HCT116 (cell line): ENCODE measurements around the gene EPS8. TPM values are rescaled to one million over a fixed set of nuclear protein-coding genes. Genes with fewer than 3 reads are reported as not detected.

ENCODE experiments used
- ATAC-seq: fragments of 200-7000 bp; cut with Tn5 transposase; 2 replicates; pipeline ENCODE4 v1.9.1; 2020; ENCODE audit warnings: mild to moderate bottlenecking, moderate library complexity
- BruUV-seq: library from RNA; stranded (reverse); fragments of 400-500 nt; replicated peaks from 2 replicates; lab custom pipeline; 2021; lab: Mats Ljungman, UMichigan
- CTCF ChIA-PET: fragments of 300-600 bp; sonication (Branson Sonifier 250); formaldehyde crosslinking; loops from one replicate; lab custom pipeline; 2021; ENCODE audit warnings: antibody characterized with exemption; lab: Charles Lee
- POLR2A ChIA-PET: fragments of 300-600, 350-600 bp; sonication (Branson Sonifier 250); formaldehyde crosslinking; loops from one replicate; lab custom pipeline; 2021; ENCODE audit warnings: antibody characterized with exemption; lab: Charles Lee
- RAD21 ChIA-PET, 2 experiments: fragments of 300-600 bp; sonication (Branson Sonifier 250); formaldehyde crosslinking; loops; one replicate each; lab custom pipeline; 2023; ENCODE audit warnings: low total read pairs in 2 of 2; ENCODE audit not compliant: uncharacterized antibody in 2 of 2, unreplicated experiment in 2 of 2, low non-redundant PET in 1 of 2; lab: Charles Lee
- DNase-seq: peaks from one replicate; pipeline ENCODE4 v3.0.0-alpha.2; 2010; ENCODE audit warnings: low read depth, low spot score
- H2AFZ ChIP-seq: fragments of 200-600 bp; shearing (Covaris generic), sonication (generic); 2 replicates; pipeline ENCODE4 v1.6.1; 2017; ENCODE audit warnings: low read depth, mixed run types, mixed read lengths, antibody characterized with exemption, low read length; ENCODE audit not compliant: poor library complexity, severe bottlenecking
- H3K27ac ChIP-seq: 2 replicates; pipeline ENCODE4 v1.5.1; 2012; ENCODE audit warnings: low read depth, low read length
- H3K27me3 ChIP-seq: fragments of 200-600 bp; sonication (generic); 2 replicates; pipeline ENCODE4 v1.6.1; 2016; ENCODE audit warnings: mixed run types, low read length, mixed read lengths; ENCODE audit not compliant: insufficient read depth
- H3K36me3 ChIP-seq, 2 experiments: fragments of 200-500 bp in 1 of 2; fragments of 200-600 bp in 1 of 2; sonication (Bioruptor generic) in 1 of 2; sonication (generic) in 1 of 2; 2 replicates each; pipeline versions ENCODE4 v1.5.1 to v1.6.1; 2014 to 2016; ENCODE audit warnings: low read length in 2 of 2, inconsistent platforms in 1 of 2, mixed read lengths in 1 of 2, mixed run types in 1 of 2; ENCODE audit not compliant: insufficient read depth in 2 of 2, control insufficient read depth in 1 of 2
- H3K4me1 ChIP-seq, 2 experiments: fragments of 200-600 bp in 1 of 2; sonication (generic) in 1 of 2; 2 replicates each; pipeline versions ENCODE4 v1.5.1 to v1.6.1; 2012 to 2017; ENCODE audit warnings: low read length in 2 of 2, inconsistent platforms in 1 of 2, mild to moderate bottlenecking in 1 of 2, mixed read lengths in 1 of 2, mixed run types in 1 of 2, moderate library complexity in 1 of 2; ENCODE audit not compliant: insufficient read depth in 2 of 2, control insufficient read depth in 1 of 2
- H3K4me2 ChIP-seq: fragments of 200-600 bp; sonication (generic); 2 replicates; pipeline ENCODE4 v1.6.1; 2017; ENCODE audit warnings: mixed run types, low read length, mixed read lengths
- H3K4me3 ChIP-seq, 2 experiments: fragments of 200-600 bp in 1 of 2; sonication (generic) in 1 of 2; replicated peaks in 1 of 2; 2 replicates each; pipeline ENCODE4 v1.5.1; 2011 to 2016; ENCODE audit warnings: low read length in 2 of 2, control low read depth in 1 of 2, low read depth in 1 of 2, mild to moderate bottlenecking in 1 of 2, mixed read lengths in 1 of 2, mixed run types in 1 of 2
- H3K79me2 ChIP-seq: fragments of 200-600 bp; sonication (generic); 2 replicates; pipeline ENCODE4 v1.6.1; 2017; ENCODE audit warnings: mild to moderate bottlenecking, mixed run types, low read length, moderate library complexity, mixed read lengths; ENCODE audit not compliant: insufficient read depth
- H3K9ac ChIP-seq: fragments of 200-600 bp; sonication (generic); 2 replicates; pipeline ENCODE4 v1.6.1; 2016; ENCODE audit warnings: low read length, mixed read lengths
- H3K9me2 ChIP-seq: fragments of 200-600 bp; sonication (generic), shearing (Covaris generic); 2 replicates; pipeline ENCODE4 v1.6.1; 2017; ENCODE audit warnings: mixed run types, mild to moderate bottlenecking, moderate library complexity; ENCODE audit not compliant: insufficient read depth
- H3K9me3 ChIP-seq, 2 experiments: fragments of 200-500 bp in 1 of 2; fragments of 200-600 bp in 1 of 2; sonication (Bioruptor generic) in 1 of 2; sonication (generic) in 1 of 2; 2 replicates each; pipeline ENCODE4 v1.6.1; 2014 to 2017; ENCODE audit warnings: low read length in 2 of 2, mixed read lengths in 2 of 2, inconsistent platforms in 1 of 2, low read depth in 1 of 2, mild to moderate bottlenecking in 1 of 2, mixed run types in 1 of 2, moderate library complexity in 1 of 2; ENCODE audit not compliant: control insufficient read depth in 1 of 2, insufficient read depth in 1 of 2
- H4K20me1 ChIP-seq: fragments of 200-600 bp; sonication (generic), shearing (Covaris generic); 2 replicates; pipeline ENCODE4 v1.6.1; 2017; ENCODE audit warnings: mixed run types, mild to moderate bottlenecking, moderate library complexity; ENCODE audit not compliant: insufficient read depth
- CTCF ChIP-seq, 3 experiments: fragments of 200-600 bp in 1 of 3; sonication (generic) in 1 of 3; IDR thresholded peaks in 2 of 3; conservative IDR thresholded peaks in 1 of 3; 2 replicates each; pipeline ENCODE4 v1.5.1; 2012 to 2017; ENCODE audit warnings: low read depth in 2 of 3, low read length in 2 of 3, antibody characterized with exemption in 1 of 3, borderline replicate concordance in 1 of 3, control low read depth in 1 of 3, mild to moderate bottlenecking in 1 of 3, mixed read lengths in 1 of 3, mixed run types in 1 of 3, moderate library complexity in 1 of 3; ENCODE audit not compliant: insufficient read depth in 1 of 3
- ELF1 ChIP-seq: IDR thresholded peaks from 2 replicates; pipeline ENCODE4 v1.6.1; 2012; ENCODE audit warnings: low read depth, borderline replicate concordance
- FOSL1 ChIP-seq: IDR thresholded peaks from 2 replicates; pipeline ENCODE4 v1.6.1; 2012; ENCODE audit warnings: low read depth
- JUND ChIP-seq: IDR thresholded peaks from 2 replicates; pipeline ENCODE4 v1.6.1; 2012
- REST ChIP-seq: IDR thresholded peaks from 2 replicates; pipeline ENCODE4 v1.6.1; 2012; ENCODE audit warnings: low read depth
- SP1 ChIP-seq: IDR thresholded peaks from 2 replicates; pipeline ENCODE4 v1.6.1; 2012; ENCODE audit warnings: low read depth
- TCF7L2 ChIP-seq: IDR thresholded peaks from 2 replicates; pipeline ENCODE4 v1.7.0; 2011; ENCODE audit warnings: borderline replicate concordance, inconsistent platforms; ENCODE audit not compliant: insufficient read depth, insufficient read length; ENCODE audit errors: extremely low read depth
- intact Hi-C: fragments of 100-400 bp; cut with micrococcal nuclease; formaldehyde crosslinking; loops from 2 replicates; pipeline ENCODE4 v1.10.0; 2022
- total RNA-seq: library from RNA; stranded (reverse); gene quantifications from one replicate; pipeline ENCODE4 v1.2.1, GENCODE V29; 2021; ENCODE audit not compliant: unreplicated experiment

EPS8 gene
- total RNA-seq, 1 experiment from 2014 or later: 49.9 TPM

GRCh38 chr12:15714256-15714655, 74.9 kb downstream of the EPS8 start (continued):
- TF ChIP-seq JUND (no peak), FOSL1 (no peak), SP1 (no peak), ELF1 (no peak), REST (no peak)

GRCh38 chr12:15712823-15713660, 76.1 kb downstream of the EPS8 start:
- DNase-seq: no peak
- H3K4me2 ChIP-seq: no peak overlapping the region
- intact Hi-C loops: no loop called here

More at GRCh38 chr12:15712823-15713660, 76.1 kb downstream of the EPS8 start:
- POLR2A ChIA-PET: interaction anchor here (2.0 kb wide), 1 partner anchor 25 kb away, joined by 6 read pairs; no protein-coding TSS in a partner anchor
- peaks cover 75% of the 10 kb centered on the region for H3K79me2 ChIP-seq
- H2AFZ ChIP-seq: no peak overlapping the region
- H4K20me1 ChIP-seq: no peaks in the 10 kb centered on the region
- no peaks in the 10 kb centered on the region for H3K9me2 ChIP-seq
- TF ChIP-seq ELF1 (no peak), TCF7L2 (no peak), JUND (no peak), CTCF (IDR thresholded peaks at IDR 0.05 in 2 of 3, conservative IDR thresholded peaks at IDR 0.05 in 1 of 3; ENCODE audit: borderline replicate concordance in 1 of 3, insufficient read depth in 1 of 3, low read depth in 2 of 3, low read length in 2 of 3) (no peak)
- TF ChIP-seq, all 23 proteins: peak for 0
- no TSS peak for BruUV-seq
- ChIA-PET RAD21 (no interaction called here), CTCF (no interaction called here)
- Histone ChIP-seq H3K4me1 (peaks cover 8 to 42% of the 10 kb centered on the region in 2 experiments; a peak in 3 of 4 replicates), H3K27me3 (no peaks in the 10 kb centered on the region), H3K9me3 (no peaks in the 10 kb centered on the region), H3K9ac (no peak overlapping the region), H3K4me3 (no peak overlapping the region), H3K27ac (no peak overlapping the region), H3K36me3 (no peaks in the 10 kb centered on the region)
- ATAC-seq: no peak
